ENCODE data around the gene KNDC1.

DNA sequence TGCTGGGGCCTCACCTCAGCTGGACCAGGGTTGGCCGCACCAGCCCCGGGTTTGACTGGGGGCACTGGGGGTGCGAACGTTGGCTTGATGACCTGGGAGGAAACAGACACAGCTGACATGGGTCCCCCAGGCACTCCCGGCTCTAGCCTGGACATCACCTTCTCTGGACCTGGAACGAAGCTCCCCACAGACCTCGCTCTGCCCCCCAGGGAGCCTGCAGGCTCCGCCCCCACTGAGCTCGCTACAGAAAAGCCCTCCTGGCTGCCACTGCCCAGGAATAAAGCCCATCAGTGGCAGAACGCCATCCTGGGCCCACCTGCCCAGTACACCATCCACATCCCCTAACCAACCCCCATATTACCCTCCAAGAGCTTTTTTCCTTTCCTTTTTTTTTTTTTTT, 103.7 kb downstream of the KNDC1 start:
- TF ChIP-seq, protein P1, sequence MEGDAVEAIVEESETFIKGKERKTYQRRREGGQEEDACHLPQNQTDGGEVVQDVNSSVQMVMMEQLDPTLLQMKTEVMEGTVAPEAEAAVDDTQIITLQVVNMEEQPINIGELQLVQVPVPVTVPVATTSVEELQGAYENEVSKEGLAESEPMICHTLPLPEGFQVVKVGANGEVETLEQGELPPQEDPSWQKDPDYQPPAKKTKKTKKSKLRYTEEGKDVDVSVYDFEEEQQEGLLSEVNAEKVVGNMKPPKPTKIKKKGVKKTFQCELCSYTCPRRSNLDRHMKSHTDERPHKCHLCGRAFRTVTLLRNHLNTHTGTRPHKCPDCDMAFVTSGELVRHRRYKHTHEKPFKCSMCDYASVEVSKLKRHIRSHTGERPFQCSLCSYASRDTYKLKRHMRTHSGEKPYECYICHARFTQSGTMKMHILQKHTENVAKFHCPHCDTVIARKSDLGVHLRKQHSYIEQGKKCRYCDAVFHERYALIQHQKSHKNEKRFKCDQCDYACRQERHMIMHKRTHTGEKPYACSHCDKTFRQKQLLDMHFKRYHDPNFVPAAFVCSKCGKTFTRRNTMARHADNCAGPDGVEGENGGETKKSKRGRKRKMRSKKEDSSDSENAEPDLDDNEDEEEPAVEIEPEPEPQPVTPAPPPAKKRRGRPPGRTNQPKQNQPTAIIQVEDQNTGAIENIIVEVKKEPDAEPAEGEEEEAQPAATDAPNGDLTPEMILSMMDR (conservative IDR thresholded peaks at IDR 0.05 in 1 of 2, IDR thresholded peaks at IDR 0.05 in 1 of 2; ENCODE audit: extremely low read depth in 1 of 2, insufficient read depth in 1 of 2, low read depth in 1 of 2, low read length in 2 of 2), result no peak
- no peak for TF ChIP-seq EZH2 (IDR thresholded peaks at IDR 0.05; ENCODE audit: borderline replicate concordance, low read length)
